TTC549 (cell line): ENCODE results near the gene TSPAN5.

ENCODE experiments used
- FAIRE-seq: peaks from 2 replicates; lab custom pipeline; 2012; peaks lifted over from hg19 to GRCh38; lab: Jason Lieb, UNC

Gene TSPAN5

DNA sequence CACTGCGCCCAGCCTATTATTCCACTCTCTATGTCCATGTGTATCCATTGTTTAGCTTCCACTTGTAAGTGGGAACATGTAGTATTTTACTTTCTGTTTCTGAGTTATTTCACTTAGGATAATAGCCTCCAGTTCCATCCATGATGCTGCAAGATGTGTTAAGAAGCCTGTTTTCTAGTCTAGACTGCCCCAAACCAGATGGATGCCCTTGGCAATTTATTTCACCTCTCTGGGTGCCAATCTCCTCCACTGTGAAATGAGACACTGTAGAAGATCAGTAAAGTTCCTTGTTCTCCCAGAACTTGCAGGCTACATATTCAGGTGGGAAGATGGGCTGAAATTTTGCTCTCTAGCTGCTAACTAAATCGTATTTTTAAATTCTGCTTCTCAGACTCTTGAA lies 72.8 kb downstream of the TSPAN5 start:
- no peak for FAIRE-seq

DNA sequence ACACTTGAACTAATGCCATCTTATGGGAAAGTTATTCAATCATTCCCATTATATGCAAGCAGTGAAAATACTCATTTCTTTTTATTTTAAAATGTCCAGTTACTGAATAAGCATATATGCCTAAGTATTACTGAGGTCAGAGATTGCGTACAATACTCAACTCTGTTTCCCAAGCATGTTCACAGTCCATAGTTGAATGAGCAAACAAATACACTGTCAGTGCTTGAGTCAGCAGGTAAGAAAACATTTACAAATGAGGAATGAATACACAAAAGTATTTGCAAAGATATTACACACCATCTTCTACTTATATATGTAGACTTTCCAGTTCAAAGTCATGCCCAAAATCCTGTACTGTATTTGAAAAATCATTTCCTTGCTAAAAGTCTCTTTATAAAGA lies 74.1 kb downstream of the TSPAN5 start:
- FAIRE-seq, result no peak

DNA sequence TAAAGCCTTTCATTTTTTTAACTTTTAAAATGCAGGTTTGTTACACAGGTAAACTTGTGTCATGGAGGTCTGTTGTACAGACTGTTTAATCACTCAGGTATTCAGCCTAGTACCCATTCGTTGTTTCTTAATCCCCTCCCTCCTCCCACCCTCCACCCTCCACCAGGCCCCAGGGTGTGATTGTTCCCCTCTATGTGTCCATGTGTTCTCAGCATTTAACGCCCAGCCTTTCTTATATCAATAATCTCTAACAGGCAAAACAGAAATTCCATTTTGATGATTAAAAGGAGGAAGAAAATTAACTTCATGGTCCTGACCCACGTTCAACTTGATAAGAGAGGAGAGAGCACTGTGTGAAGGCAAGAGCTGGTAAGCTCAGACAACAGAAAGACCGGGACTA lies 75.1 kb downstream of the TSPAN5 start:
- no peak for FAIRE-seq

GRCh38 chr4:98581126-98581525 lies 77.3 kb downstream of the TSPAN5 start:
- no peak for FAIRE-seq

- FAIRE-seq, result no peak
Observed at GRCh38 chr4:98577956-98578355, 80.5 kb downstream of the TSPAN5 start.

DNA sequence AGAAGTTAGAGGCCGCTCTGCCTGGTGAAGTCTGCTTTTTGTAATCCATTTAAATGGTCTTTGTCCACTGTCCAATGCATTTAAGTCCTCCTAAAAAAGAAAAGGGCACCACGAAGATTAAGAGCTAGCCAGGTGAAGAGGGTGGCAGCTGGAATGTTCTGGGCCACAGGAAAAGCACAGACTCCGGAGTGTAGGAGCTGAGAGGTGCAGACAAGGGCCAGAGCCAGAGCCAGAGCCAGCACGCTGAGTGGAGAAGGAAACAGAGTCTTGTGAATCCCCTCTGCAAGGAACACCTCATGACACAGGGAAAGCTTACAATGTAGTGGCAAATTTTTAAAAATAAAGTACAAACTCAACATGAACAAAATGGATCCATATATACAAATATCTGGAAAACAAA lies 83.6 kb downstream of the TSPAN5 start:
- no peak for FAIRE-seq

- FAIRE-seq, result no peak
Observed at GRCh38 chr4:98573791-98574190, 84.6 kb downstream of the TSPAN5 start.

- FAIRE-seq, result no peak
Observed at GRCh38 chr4:98572697-98573096, 85.7 kb downstream of the TSPAN5 start.

GRCh38 chr4:98571161-98571786 lies 87.1 kb downstream of the TSPAN5 start:
- FAIRE-seq, result no peak

DNA sequence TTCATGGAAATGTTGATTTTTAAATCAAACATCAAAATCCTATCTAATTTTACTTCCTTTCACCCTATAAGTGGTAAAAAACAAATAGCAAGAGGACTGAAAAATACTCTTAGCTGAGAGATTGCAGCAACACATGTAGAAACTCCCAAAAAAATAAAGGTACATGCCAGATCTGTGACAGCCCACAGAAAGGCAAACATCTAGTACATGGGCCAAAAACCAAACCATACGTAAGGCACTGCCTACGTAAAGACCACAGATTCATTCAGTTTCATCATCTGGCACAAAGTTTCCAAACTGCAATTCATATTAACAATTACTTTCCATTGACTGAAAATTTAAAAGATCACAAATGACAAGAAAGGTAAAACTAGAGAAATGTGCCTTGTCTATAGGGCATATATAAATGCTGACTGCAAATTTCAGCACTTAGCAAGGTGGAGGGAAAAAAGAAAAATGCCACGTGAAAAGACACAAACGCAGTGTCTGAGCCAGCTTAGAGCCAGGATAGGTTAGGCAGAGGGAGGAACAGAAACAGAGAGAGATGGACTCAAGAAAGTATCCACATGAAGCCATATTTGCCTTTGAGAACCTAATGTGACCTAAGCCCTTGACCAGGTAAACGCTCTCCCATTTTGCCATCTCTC lies 88.1 kb downstream of the TSPAN5 start:
- FAIRE-seq, result no peak

DNA sequence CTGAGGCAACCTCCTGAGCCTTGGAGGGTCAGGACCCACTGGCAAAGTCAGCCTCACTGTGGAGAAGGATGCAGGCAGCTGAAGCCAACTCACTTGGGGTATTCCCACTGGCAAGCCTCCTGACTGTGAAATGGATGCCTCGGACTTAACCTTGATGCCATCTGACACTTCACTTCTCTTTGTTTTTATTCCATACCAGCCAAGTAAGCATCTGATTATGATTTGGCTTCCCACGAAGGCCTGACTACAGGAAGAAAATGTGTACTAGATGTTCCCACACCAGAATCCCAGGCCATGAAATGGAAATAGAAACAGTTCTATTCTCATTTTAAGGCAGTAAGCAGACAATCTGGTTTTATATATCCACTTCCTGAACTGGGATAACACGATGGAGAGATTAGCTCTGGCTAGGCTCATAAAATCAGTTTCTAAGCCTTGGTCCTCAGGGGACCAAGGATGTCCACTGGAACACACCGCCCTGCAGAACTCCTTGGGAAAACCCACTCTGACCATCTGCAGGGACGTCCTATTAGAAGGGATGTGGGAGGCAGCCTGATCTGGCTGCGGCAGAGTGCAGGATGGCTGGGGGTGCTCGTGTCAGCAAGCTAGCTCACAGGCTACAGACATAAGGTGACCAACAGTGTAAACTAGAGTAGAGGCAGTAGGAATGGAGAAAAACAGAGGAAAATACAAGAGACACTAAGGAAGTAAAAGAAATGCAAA lies 89.3 kb downstream of the TSPAN5 start:
- no peak for FAIRE-seq

GRCh38 chr4:98567611-98568010 lies 90.8 kb downstream of the TSPAN5 start:
- no peak for FAIRE-seq

- FAIRE-seq, result no peak
Observed at GRCh38 chr4:98566361-98567008, 91.9 kb downstream of the TSPAN5 start.

GRCh38 chr4:98565681-98566301 lies 92.6 kb downstream of the TSPAN5 start:
- no peak for FAIRE-seq

DNA sequence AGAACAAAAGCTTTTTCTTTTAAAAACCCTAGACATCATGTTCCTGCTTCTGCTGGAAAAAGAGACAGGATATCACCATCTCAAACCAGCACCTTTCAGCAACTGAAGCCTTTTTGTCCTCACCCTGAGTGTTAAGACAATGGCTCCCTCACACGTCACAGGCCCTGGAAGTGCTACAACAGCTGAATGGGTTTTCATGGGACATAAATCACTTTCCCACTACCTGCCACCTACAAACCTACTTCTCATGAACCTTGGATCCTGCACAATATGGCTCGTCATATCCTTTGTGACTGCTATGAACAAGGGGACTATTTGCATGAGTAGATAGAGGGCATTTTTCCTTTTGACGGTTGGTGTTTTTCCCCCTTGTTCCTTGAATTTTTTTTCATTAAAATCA lies 93.6 kb downstream of the TSPAN5 start:
- no peak for FAIRE-seq

DNA sequence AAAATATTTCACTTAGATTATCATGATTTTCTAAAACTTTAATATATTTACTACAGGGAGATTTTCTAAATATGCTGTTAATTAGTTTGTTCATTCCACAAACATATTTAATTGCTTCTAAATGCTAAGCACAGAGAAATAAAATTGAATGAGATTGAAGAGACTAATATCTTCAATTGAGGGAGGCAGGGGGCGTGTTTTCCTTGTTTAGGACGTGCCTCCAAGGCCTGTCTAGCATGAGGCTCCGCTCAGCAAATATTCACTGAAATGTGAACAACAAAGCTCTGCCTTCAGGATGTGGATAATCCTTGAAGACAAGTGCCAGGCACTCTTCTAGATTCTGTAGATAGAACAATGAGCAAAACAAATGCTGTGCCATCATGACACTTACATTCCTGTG lies 98.1 kb downstream of the TSPAN5 start:
- no peak for FAIRE-seq

DNA sequence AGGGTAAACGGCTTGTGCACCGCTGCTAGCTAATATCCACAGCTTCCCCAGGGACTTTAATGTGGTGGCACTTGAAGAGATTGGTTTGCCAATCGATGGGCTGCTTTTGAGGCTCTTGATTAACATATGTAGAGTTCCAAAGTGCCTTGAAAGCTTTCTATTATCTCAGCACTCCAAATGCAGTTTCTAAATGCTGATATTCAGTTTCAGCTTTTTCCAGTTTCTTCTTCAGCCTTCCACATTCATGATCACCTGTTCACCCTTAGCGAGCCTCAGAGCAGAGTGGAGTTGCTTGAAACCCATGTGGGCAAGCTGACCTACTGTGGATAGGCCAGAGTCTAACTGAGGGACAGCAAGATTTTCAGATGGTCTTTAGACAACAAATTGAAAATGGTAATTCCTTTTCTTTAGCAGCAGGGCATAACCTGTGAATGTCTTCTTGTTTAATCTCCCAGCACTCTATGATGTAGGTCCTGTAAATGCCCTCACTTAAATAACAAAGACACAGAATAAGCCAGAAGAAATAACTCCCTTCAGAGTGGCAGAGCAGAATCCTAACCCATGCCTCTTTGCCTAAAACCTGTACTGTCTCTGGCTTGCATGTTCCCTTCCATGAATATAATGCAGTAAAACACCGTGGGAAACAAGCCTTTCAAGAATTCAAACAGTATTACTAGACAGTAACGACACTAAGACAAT lies 99.8 kb downstream of the TSPAN5 start:
- no peak for FAIRE-seq

- no peak for FAIRE-seq
Observed at GRCh38 chr4:98557194-98557892, 101.1 kb downstream of the TSPAN5 start.

- no peak for FAIRE-seq
Observed at GRCh38 chr4:98556451-98556850, 102.0 kb downstream of the TSPAN5 start.

GRCh38 chr4:98555798-98556445 lies 102.5 kb downstream of the TSPAN5 start:
- no peak for FAIRE-seq
